HG02840 (cell line): ENCODE measurements around the gene GARIN1A.
"Not testable (repeated sequence)": the region's sequence is repeated elsewhere in the genome, so short reads cannot be mapped to it uniquely, and the experiment has no call there.

ENCODE experiments used
- ATAC-seq: cut with Tn5 transposase; IDR thresholded peaks from one replicate; pipeline ENCODE4 v1.9.1; 2021; ENCODE audit warnings: mild to moderate bottlenecking, moderate library complexity, moderate number of reproducible peaks; ENCODE audit not compliant: unreplicated experiment, low FRiP score

GARIN1A gene

GRCh38 chr7:128681794-128682537 is 9.9 kb downstream of the GARIN1A start:
- ATAC-seq, result no peak

GRCh38 chr7:128683270-128683669 is 11.2 kb downstream of the GARIN1A start:
- ATAC-seq, result not testable (repeated sequence)

GRCh38 chr7:128683738-128684137 is 11.6 kb downstream of the GARIN1A start:
- not testable (repeated sequence) for ATAC-seq

- no peak for ATAC-seq
Measured at GRCh38 chr7:128687131-128687530, 15.0 kb downstream of the GARIN1A start.

- no peak for ATAC-seq
Measured at GRCh38 chr7:128688492-128688891, 16.4 kb downstream of the GARIN1A start.

- not testable (repeated sequence) for ATAC-seq
Measured at GRCh38 chr7:128689161-128689935, 17.3 kb downstream of the GARIN1A start.

- ATAC-seq, result no peak
Measured at GRCh38 chr7:128691227-128691626, 19.1 kb downstream of the GARIN1A start.

- no peak for ATAC-seq
Measured at GRCh38 chr7:128692623-128693270, 20.7 kb downstream of the GARIN1A start.

- ATAC-seq, result no peak
Measured at GRCh38 chr7:128693373-128694015, 21.4 kb downstream of the GARIN1A start.

GRCh38 chr7:128694738-128695137 is 22.6 kb downstream of the GARIN1A start:
- ATAC-seq, result no peak

- no peak for ATAC-seq
Measured at GRCh38 chr7:128697302-128697905, 25.3 kb downstream of the GARIN1A start.

- ATAC-seq, result no peak
Measured at GRCh38 chr7:128699196-128699712, 27.2 kb downstream of the GARIN1A start.

- ATAC-seq, result no peak
Measured at GRCh38 chr7:128699895-128700294, 27.8 kb downstream of the GARIN1A start.

GRCh38 chr7:128701062-128701785 is 29.1 kb downstream of the GARIN1A start:
- no peak for ATAC-seq

- ATAC-seq, result no peak
Measured at GRCh38 chr7:128703609-128704241, 31.6 kb downstream of the GARIN1A start.

GRCh38 chr7:128705891-128706333 is 33.8 kb downstream of the GARIN1A start:
- no peak for ATAC-seq

GRCh38 chr7:128707752-128708151 is 35.7 kb downstream of the GARIN1A start:
- no peak for ATAC-seq

GRCh38 chr7:128708235-128708634 is 36.1 kb downstream of the GARIN1A start:
- no peak for ATAC-seq

- ATAC-seq, result no peak
Measured at GRCh38 chr7:128708824-128709223, 36.7 kb downstream of the GARIN1A start.
